HEK293T (cell line): ENCODE data around the gene PHKG2.

ENCODE experiments used
- CTCF ChIA-PET: fragments of 350-600 bp; formaldehyde crosslinking; extraction: SDS; loops from one replicate; lab custom pipeline; 2021; ENCODE audit warnings: antibody characterized with exemption, inconsistent platforms; lab: Yijun Ruan, JAX
- POLR2A ChIA-PET: fragments of 350-600 bp; formaldehyde crosslinking; extraction: SDS; loops from one replicate; lab custom pipeline; 2020; ENCODE audit warnings: antibody characterized with exemption, inconsistent platforms; lab: Yijun Ruan, JAX
- DNase-seq: peaks from one replicate; pipeline ENCODE4 v3.0.0; 2012; ENCODE audit warnings: mixed read lengths; ENCODE audit errors: extremely low spot score
- ARNT ChIP-seq: fragments of 450-650 bp; IDR thresholded peaks from 2 replicates; pipeline ENCODE4 v1.6.1; 2017; ENCODE audit warnings: mild to moderate bottlenecking
- BHLHE40 ChIP-seq: fragments of 450-650 bp; IDR thresholded peaks from 2 replicates; pipeline ENCODE4 v1.6.1; 2016; ENCODE audit warnings: mild to moderate bottlenecking, moderate library complexity, borderline replicate concordance
- CTBP1 ChIP-seq: fragments of 450-650 bp; IDR thresholded peaks from 2 replicates; pipeline ENCODE4 v1.6.1; 2016; ENCODE audit warnings: borderline replicate concordance
- ELF4 ChIP-seq: fragments of 450-650 bp; IDR thresholded peaks from 2 replicates; pipeline ENCODE4 v1.6.1; 2017; ENCODE audit warnings: antibody characterized with exemption
- FOXA1 ChIP-seq: fragments of 450-650 bp; IDR thresholded peaks from 2 replicates; pipeline ENCODE4 v1.6.1; 2016; ENCODE audit warnings: mild to moderate bottlenecking
- FOXK2 ChIP-seq: fragments of 450-650 bp; IDR thresholded peaks from 2 replicates; pipeline ENCODE4 v1.6.1; 2016; ENCODE audit warnings: mild to moderate bottlenecking
- FOXM1 ChIP-seq: fragments of 450-650 bp; IDR thresholded peaks from 2 replicates; pipeline ENCODE4 v1.6.1; 2017; ENCODE audit warnings: mild to moderate bottlenecking, borderline replicate concordance
- HDGF ChIP-seq: fragments of 450-650 bp; IDR thresholded peaks from 2 replicates; pipeline ENCODE4 v1.6.1; 2017; ENCODE audit warnings: antibody characterized with exemption, borderline replicate concordance
- L3MBTL2 ChIP-seq: fragments of 450-650 bp; conservative IDR thresholded peaks from 2 replicates; pipeline ENCODE4 v1.6.1; 2016; ENCODE audit warnings: mild to moderate bottlenecking
- LEF1 ChIP-seq: fragments of 450-650 bp; IDR thresholded peaks from 2 replicates; pipeline ENCODE4 v1.6.1; 2017; ENCODE audit warnings: mild to moderate bottlenecking, borderline replicate concordance
- NFRKB ChIP-seq: fragments of 450-650 bp; IDR thresholded peaks from 2 replicates; pipeline ENCODE4 v1.6.1; 2016; ENCODE audit warnings: mild to moderate bottlenecking, moderate library complexity
- PKNOX1 ChIP-seq: fragments of 450-650 bp; IDR thresholded peaks from 2 replicates; pipeline ENCODE4 v1.6.1; 2016
- SP1 ChIP-seq: fragments of 450-650 bp; IDR thresholded peaks from 2 replicates; pipeline ENCODE4 v1.6.1; 2017
- SUZ12 ChIP-seq: fragments of 450-650 bp; IDR thresholded peaks from 2 replicates; pipeline ENCODE4 v1.6.1; 2016; ENCODE audit warnings: mild to moderate bottlenecking
- TARDBP ChIP-seq: fragments of 450-650 bp; IDR thresholded peaks from 2 replicates; pipeline ENCODE4 v1.6.1; 2016
- ZNF384 ChIP-seq: fragments of 450-650 bp; IDR thresholded peaks from 2 replicates; pipeline ENCODE4 v1.6.1; 2016

The PHKG2 gene

DNA sequence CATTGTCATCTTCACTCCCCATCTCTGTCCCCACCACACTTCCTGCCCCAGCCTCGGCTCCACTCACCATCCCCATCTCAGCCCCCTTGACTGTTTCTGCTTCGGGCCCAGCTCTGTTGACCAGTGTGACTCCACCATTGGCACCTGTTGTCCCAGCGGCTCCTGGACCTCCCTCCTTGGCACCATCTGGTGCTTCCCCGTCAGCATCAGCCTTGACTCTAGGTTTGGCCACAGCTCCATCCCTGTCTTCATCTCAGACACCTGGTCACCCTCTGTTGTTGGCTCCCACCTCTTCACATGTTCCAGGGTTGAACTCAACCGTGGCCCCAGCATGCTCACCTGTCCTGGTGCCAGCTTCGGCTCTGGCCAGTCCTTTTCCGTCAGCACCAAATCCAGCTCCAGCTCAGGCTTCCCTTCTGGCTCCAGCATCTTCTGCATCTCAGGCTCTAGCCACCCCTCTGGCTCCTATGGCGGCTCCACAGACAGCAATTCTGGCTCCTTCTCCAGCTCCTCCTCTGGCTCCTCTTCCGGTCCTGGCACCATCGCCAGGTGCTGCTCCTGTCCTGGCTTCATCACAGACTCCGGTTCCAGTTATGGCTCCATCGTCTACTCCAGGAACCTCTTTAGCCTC is 24.4 kb upstream of the PHKG2 start:
- POLR2A ChIA-PET = interaction anchor here (0.7 to 2.0 kb wide), 5 partner anchors 9 to 51 kb away, joined by 4 to 10 read pairs (median 5); partner anchors contain the start of gene SRCAP
- DNase-seq = no peak
- CTCF ChIA-PET = interaction anchor here (1.9 kb wide), 1 partner anchor 11 kb away, joined by 6 read pairs; no protein-coding TSS in a partner anchor
- no peak for TF ChIP-seq ELF4
- no peak for TF ChIP-seq LEF1
- no peak for TF ChIP-seq TARDBP
- TF ChIP-seq FOXA1 = no peak
- TF ChIP-seq SUZ12 = no peak
- no peak for TF ChIP-seq FOXM1
- TF ChIP-seq CTBP1 = no peak
- TF ChIP-seq PKNOX1 = no peak
- TF ChIP-seq ARNT = no peak
- TF ChIP-seq NFRKB = no peak
- TF ChIP-seq SP1 = no peak
- TF ChIP-seq L3MBTL2 = no peak
- no peak for TF ChIP-seq BHLHE40
- no peak for TF ChIP-seq FOXK2
- no peak for TF ChIP-seq HDGF
- TF ChIP-seq ZNF384 = no peak

DNA sequence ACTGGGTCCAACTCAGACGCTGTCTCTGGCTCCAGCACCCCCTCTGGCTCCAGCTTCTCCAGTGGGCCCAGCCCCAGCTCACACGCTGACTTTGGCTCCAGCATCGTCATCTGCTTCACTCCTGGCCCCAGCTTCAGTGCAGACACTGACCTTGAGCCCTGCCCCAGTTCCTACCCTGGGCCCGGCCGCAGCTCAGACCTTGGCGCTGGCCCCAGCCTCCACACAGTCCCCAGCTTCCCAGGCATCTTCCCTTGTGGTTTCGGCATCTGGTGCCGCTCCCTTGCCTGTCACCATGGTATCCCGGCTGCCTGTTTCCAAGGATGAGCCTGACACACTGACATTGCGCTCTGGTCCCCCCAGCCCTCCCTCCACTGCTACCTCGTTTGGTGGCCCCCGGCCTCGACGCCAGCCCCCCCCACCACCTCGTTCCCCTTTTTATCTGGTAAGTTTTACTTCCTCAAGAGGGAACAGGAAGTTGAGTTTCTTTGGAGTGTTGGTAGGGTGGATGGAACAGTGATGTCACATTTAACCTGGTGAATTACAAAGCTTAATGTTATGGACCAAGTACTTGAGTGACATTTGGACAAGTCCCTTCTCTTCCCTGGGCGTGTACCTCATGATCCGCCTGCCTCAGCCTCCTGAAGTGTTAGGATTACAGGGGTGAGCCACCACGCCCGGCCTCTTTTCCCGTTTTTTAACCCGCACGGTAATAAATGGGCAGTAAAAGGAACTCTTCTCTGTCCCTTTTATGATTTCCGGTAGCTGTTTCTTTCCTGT is 23.4 kb upstream of the PHKG2 start:
- no peak for TF ChIP-seq SUZ12
- TF ChIP-seq PKNOX1 = no peak
- no peak for TF ChIP-seq BHLHE40
- no peak for TF ChIP-seq FOXA1
- no peak for TF ChIP-seq CTBP1
- no peak for TF ChIP-seq ZNF384
- no peak for TF ChIP-seq ARNT
- no peak for TF ChIP-seq SP1
- TF ChIP-seq ELF4 = no peak
- no peak for TF ChIP-seq NFRKB
- TF ChIP-seq LEF1 = no peak
- no peak for TF ChIP-seq L3MBTL2
- no peak for TF ChIP-seq FOXK2
- TF ChIP-seq TARDBP = no peak
- no peak for TF ChIP-seq FOXM1
- no peak for TF ChIP-seq HDGF
- ChIA-PET CTCF (interaction anchor here (1.9 kb wide), 1 partner anchor 10 kb away, joined by 6 read pairs; no protein-coding TSS in a partner anchor), POLR2A (interaction anchor here (0.7 to 1.9 kb wide), 4 partner anchors 8 to 26 kb away, joined by 3 to 10 read pairs (median 4); partner anchors contain the start of genes PHKG2 and SRCAP)
- DNase-seq = no peak

DNA sequence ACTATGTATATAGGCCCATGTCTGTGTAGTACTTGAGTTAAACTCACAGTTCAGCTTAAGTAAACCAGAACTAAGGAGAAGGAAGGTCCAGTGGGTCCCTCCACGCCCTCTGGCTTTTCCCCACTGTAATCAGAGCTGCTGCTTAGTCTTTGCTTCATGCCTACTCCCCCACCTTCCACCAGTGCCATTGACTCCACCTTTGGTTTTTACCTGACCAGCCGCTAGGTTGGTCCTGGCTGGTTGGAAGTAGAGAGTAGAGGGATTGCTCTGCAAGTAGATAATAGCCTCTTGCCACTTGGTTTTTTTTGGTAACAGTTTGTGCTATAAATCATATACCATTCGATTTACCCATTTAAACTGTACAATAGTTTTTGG is 22.8 kb upstream of the PHKG2 start:
- TF ChIP-seq LEF1 (no peak), SP1 (no peak), HDGF (no peak), ARNT (no peak), ZNF384 (no peak), ELF4 (no peak), FOXK2 (no peak), FOXM1 (no peak), L3MBTL2 (no peak)
- POLR2A ChIA-PET = interaction anchor here (0.7 to 1.3 kb wide), 3 partner anchors 9 to 27 kb away, joined by 3 to 4 read pairs (median 4); partner anchors contain the start of genes PHKG2 and SRCAP

DNA sequence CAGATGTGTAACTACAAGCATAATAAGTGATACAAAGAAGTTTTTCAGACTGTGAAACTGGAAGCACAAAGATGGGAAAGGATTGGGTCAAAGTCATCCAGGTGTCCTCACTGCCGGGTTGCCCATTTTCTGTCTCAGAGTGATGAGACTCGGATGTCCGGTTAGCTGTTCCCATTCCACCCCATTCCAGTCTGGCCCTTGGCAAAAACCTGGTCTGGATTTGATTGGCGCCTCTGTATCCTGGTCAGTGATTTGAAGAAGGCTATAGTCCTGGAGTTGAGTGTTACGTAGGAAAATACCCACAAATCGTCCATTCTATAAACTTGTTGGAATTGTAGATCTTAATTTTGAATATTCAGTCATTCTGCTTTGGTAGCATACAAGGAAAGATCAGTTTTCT is 19.9 kb upstream of the PHKG2 start:
- TF ChIP-seq ELF4 = no peak
- no peak for TF ChIP-seq ZNF384
- TF ChIP-seq CTBP1 = no peak
- TF ChIP-seq L3MBTL2 = no peak
- TF ChIP-seq BHLHE40 = no peak
- no peak for TF ChIP-seq NFRKB
- TF ChIP-seq TARDBP = no peak
- no peak for TF ChIP-seq FOXA1
- no peak for TF ChIP-seq PKNOX1
- TF ChIP-seq SP1 = no peak
- no peak for TF ChIP-seq SUZ12
- no peak for TF ChIP-seq ARNT
- TF ChIP-seq FOXK2 = no peak
- TF ChIP-seq LEF1 = no peak
- TF ChIP-seq FOXM1 = no peak
- TF ChIP-seq HDGF = no peak
- DNase-seq = no peak
- ChIA-PET CTCF (no interaction called here), POLR2A (interaction anchor here (1.1 to 7.5 kb wide), 2 partner anchors 10 to 20 kb away, joined by 3 to 43 read pairs; partner anchors contain the start of gene PHKG2)

More for the DNA sequence above, 22.8 kb upstream of the PHKG2 start:
- DNase-seq = no peak
- CTCF ChIA-PET = no interaction called here

- TF ChIP-seq ARNT (no peak), FOXM1 (no peak), CTBP1 (no peak), L3MBTL2 (no peak), HDGF (no peak), SUZ12 (no peak), FOXA1 (no peak), TARDBP (no peak), ZNF384 (no peak), PKNOX1 (no peak), LEF1 (no peak), NFRKB (no peak), BHLHE40 (no peak), FOXK2 (no peak), SP1 (no peak), ELF4 (no peak)
- CTCF ChIA-PET = no interaction called here
- no peak for DNase-seq
- POLR2A ChIA-PET = interaction anchor here (7.5 kb wide), 1 partner anchor 19 kb away, joined by 43 read pairs; the partner anchor contains the start of gene PHKG2
Observed at GRCh38 chr16:30728899-30729672, 19.1 kb upstream of the PHKG2 start.
